Stomach (tissue), 4 donors: ENCODE measurements around the gene NUP210.

ENCODE experiments used
- CTCF ChIP-seq, 7 experiments: fragments of 450-650 bp in 4 of 7; fragments of 200-600 bp in 3 of 7; sonication (generic) in 3 of 7; IDR thresholded peaks; one replicate each; pipeline ENCODE4 v1.5.1; 2016 to 2019; ENCODE audit warnings: antibody characterized with exemption in 7 of 7, control low read depth in 2 of 7, mild to moderate bottlenecking in 1 of 7
- EP300 ChIP-seq: sonication (generic); formaldehyde crosslinking; IDR thresholded peaks from one replicate; pipeline ENCODE4 v1.6.1; 2017; ENCODE audit warnings: antibody characterized with exemption
- POLR2A ChIP-seq, 4 donors: fragments of 450-650 bp; IDR thresholded peaks; one replicate each; pipeline ENCODE4 v1.6.1; 2016; ENCODE audit warnings: antibody characterized with exemption in 4 of 4, control low read depth in 2 of 4, mild to moderate bottlenecking in 1 of 4, moderate library complexity in 1 of 4
- POLR2AphosphoS5 ChIP-seq, 3 donors: sonication (generic); formaldehyde crosslinking; IDR thresholded peaks; one replicate each; pipeline ENCODE4 v1.6.1; 2016; ENCODE audit warnings: antibody characterized with exemption in 3 of 3

DNA sequence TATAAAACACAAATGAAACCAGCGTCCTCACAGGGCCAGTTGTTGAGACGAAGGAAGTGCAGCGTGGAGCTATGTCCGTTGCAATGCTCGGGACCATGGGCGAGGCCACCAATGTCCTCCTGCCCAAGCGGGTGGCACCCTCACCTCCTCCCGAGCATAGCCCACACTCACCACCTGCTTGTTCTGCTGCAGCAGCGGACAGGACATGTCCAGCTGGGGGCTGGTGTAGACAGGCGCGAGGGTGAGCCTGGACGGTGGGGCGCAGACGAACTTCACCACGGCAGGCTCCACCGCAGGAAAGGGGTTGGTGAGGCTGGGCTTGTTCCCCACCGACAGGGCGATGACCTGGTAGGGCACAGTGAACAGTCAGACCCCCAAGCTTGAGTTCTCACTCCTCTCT lies 62.1 kb downstream of the NUP210 start:
- TF ChIP-seq POLR2A (IDR thresholded peaks at IDR 0.05) = no peak
- no peak for TF ChIP-seq CTCF (IDR thresholded peaks at IDR 0.05)
- TF ChIP-seq POLR2AphosphoS5 (IDR thresholded peaks at IDR 0.05) = no peak
- no peak for TF ChIP-seq EP300
